CD4-positive, alpha-beta T cell treated with Interleukin-17A for 1 hour (primary cell): ENCODE results near the gene MYEF2.

ENCODE experiments used
- DNase-seq: peaks from one replicate; pipeline ENCODE4 v3.0.0-alpha.2; 2020

MYEF2 gene, protein sequence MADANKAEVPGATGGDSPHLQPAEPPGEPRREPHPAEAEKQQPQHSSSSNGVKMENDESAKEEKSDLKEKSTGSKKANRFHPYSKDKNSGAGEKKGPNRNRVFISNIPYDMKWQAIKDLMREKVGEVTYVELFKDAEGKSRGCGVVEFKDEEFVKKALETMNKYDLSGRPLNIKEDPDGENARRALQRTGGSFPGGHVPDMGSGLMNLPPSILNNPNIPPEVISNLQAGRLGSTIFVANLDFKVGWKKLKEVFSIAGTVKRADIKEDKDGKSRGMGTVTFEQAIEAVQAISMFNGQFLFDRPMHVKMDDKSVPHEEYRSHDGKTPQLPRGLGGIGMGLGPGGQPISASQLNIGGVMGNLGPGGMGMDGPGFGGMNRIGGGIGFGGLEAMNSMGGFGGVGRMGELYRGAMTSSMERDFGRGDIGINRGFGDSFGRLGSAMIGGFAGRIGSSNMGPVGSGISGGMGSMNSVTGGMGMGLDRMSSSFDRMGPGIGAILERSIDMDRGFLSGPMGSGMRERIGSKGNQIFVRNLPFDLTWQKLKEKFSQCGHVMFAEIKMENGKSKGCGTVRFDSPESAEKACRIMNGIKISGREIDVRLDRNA

DNA sequence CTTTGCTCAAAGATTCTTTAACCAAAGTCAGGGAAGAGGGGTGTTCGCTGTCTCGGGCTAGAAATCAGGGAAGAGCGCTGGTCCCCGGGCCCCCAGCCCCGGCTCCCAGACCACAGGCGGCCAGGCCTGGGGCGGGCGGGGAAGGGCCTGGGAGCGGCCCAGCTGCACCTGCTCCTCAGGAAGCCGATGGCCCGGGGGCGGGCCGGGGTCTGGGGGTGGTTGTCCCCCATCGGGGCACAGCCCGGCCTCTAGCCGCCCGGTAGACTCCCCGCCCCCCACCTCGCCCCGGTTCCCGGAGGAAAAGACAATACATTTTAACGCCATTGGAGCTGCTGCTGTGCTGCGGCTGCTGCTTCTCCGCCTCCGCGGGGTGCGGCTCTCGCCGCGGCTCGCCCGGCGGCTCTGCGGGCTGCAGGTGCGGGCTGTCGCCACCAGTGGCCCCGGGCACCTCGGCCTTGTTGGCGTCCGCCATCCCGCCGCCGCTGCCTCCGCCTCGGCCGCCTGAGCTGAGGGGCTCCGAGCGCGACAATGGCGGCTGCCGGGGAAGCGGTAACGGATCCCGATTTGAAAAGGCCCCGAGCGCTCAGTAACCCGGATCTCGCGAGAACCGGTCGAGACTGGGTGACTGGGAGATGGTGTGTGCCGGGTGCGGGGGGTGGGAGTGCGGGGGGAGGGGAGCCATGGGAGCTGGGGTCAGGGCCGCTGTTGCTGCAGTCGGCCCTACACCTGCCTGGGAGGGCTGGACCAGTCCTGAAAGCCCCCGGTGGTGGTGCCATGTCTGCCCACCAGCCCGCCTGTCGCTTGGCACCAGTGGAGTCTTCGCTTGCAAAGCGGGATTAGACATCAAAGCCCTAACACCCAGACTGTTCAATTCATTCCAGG is at the start of gene MYEF2:
Gene MYEF2, minus strand, starts transcription at position 530 of the 882 bp plus-strand sequence. Its CDS starts 58 bp downstream, at position 472.
- peak; percentile 76 for DNase-seq

GRCh38 chr15:48225771-48226170 is 47.7 kb upstream of the MYEF2 start:
- DNase-seq, result no peak

DNA sequence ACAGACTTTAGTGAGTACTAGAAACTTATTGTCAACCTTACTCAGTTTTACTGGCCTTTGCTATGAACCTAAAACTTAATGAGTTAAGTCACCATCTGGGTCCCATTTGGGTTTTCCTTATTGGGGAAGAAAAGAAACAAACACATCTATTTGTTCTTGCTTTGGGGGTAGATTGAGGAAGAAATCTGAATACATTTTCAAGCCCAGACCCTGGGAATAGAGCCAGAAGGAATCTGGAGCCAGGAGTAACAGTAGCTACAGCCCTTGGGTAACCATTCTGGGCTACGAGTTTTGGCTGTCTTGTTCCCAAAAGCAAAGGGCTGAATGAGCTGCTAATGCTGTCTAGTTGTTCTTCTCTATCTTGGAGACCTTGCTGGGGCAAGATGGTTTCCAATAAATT is 44.5 kb upstream of the MYEF2 start:
- DNase-seq, result no peak

DNA sequence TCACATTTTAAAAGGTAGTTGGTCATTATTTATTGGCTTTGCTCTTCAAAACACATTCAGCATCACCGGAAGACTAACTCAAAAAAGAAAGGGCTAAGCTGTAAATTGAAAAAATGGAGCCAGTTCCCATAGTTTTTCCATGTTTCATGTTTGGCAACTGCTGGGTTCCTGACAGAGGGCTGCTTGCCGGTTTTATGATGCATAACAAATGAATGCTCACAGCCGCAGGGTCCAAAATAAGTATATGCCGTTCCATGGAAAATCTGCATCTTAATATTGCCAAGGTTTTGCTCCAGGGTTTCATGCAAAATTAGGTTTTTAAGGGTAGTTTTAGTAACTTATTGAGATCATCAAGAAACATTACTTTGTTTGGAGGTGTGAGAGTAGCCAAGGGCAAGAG is 43.8 kb upstream of the MYEF2 start:
- DNase-seq, result no peak

GRCh38 chr15:48221261-48221660 is 43.2 kb upstream of the MYEF2 start:
- DNase-seq, result no peak

- DNase-seq, result no peak
These were observed 27.9 kb upstream of the MYEF2 start, which contains the start of gene SLC12A1 for GRCh38 chr15:48205981-48206380. Gene SLC12A1, plus strand, starts transcription at chr15:48206302. Its CDS starts 1,418 bp downstream, at chr15:48207720.

DNA sequence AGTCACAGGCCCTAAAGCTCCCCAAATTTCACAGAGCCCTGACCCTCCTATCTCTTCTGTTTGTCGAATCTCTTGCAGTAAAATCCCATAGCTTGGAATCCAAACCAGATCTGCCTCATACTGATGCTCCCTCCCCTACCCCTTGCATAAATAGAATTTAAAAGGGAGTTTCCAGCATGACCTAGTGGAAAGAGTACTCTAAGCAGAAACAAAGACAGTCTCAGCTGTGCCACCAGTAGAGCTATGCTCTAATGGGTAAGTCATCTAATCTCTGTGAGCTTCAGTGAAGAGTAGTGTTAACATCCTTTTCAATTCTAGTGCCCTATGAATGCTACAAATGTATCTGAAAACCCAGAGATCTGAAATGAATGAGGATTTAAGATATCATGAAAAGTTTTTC is 24.0 kb upstream of the MYEF2 start:
- no peak for DNase-seq

DNA sequence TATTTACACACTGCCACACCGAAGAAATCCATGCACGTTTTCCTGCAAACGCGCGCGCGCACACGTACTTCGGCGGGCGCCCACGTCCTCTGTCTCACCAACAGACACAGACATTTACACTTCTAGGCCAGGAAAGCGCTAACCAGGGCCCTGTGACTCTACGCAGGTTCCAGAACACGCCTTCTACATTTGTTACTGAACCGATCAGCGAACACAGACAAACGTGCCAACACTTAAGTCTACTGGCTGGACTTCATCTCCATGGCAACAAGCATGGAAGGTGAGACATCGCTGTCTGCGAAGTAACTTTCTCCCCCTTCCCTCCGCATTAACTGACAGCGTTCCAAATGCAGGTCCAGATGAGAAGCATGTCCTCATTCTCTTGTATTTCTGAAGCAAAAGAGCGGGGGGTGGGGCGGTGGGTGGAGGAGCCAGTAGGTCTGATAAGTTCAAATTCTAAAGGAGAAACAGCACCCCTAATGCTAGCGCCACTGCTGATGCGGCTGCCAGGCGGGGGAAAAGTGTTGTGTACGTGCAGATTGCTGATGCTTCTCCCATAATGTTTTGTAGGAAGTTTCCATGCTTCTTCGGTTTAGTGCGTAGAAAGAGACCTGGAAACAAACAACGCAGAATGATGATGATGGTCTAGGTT is 13.6 kb upstream of the MYEF2 start, which contains the start of gene CTXN2:
Gene CTXN2, plus strand, starts transcription at position 92 of the 652 bp plus-strand sequence. CDS start 9,636 bp downstream, outside the sequence.
- DNase-seq, result no peak

DNA sequence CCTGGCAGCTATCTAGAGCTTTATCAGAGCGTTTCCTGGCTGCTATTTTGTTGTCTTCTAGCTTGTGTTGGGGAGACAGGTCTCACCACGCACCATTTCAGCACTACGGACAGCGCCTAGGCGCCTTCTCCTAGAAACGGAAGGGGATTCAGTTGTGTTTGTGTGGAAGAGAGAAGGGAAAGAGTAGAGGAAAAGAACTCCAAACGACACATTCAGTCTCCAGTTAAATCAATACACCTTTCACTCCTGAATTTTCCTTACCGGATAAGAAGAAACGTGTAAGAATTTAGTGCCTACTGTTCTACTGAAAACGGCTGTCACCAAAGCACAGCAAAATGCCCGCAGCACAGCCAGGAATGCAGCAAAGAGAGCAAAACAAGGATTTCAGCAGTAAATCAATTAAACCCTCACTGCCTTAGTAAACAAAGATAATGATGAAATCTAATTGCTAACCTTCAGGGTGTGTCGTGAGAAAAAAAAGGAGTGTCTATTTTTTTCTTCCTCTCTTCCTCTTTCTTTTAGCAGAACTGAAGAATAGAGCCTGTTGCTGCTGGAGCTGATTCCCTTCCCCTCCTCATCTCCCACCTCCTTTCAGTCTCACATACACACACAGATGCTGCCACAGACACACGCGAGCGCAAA is 13.0 kb upstream of the MYEF2 start:
- peak; percentile 11 for DNase-seq

GRCh38 chr15:48186271-48186670 is 8.2 kb upstream of the MYEF2 start:
- DNase-seq, result no peak

- DNase-seq, result no peak
These were observed 7.4 kb upstream of the MYEF2 start for GRCh38 chr15:48185529-48185928.

GRCh38 chr15:48182749-48183148 is 4.7 kb upstream of the MYEF2 start:
- DNase-seq, result no peak

DNA sequence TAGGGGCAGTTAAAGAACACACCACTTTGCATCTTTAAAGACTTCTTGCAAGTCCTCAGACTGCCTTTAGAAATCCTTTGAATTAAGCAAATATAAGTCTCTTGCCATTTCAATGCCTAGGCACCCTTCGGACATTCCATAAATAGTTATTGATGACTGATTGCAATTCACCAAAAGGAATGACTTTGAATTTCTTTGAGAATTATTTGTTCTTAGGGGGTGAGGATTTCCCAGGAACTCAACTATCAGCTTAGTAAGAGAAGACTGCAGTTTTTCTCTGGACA is 495 bp upstream of the MYEF2 start:
- DNase-seq, result no peak

- DNase-seq, result peak; percentile 58
These were observed 721 bp downstream of the MYEF2 start for GRCh38 chr15:48177383-48177765.

GRCh38 chr15:48176957-48177356 is 1.1 kb downstream of the MYEF2 start:
- DNase-seq, result no peak

GRCh38 chr15:48176112-48176511 is 2.0 kb downstream of the MYEF2 start:
- no peak for DNase-seq

DNA sequence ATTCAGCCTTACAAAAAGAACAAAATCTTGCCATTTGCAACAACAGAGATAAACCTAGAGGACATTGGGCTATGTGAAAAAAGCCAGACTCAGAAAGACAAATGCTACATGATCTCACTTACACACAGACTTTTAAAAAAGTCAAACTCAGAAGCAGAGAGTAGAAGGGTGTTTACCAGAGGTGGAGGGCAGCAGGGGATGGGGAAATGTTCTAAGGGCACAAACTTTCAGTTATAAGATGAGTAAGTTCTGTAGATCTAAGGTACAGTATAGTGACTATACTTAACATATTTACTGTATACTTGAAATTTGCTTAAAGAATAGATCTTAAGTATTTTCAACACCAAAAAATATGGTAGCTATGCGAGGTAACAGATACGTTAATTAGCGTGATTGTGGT is 3.0 kb downstream of the MYEF2 start:
- DNase-seq, result no peak

GRCh38 chr15:48170981-48171380 is 7.1 kb downstream of the MYEF2 start:
- no peak for DNase-seq

DNA sequence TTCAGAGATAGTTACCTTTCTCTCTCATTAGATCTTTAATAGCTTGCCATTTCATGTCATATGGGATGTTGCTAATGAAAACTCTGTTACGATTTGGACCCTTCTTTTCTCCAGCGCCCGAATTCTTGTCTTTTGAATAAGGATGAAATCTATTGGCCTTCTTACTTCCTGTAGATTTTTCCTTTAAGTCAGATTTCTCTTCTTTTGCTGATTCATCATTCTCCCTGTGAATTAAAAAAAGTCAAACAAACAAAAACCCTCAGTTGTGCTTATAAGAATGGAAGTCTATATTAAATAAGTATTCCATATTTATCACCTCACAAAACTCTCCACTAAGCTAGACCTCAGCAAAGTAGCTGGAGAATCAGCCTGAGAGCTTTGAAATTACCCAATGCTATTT is 9.5 kb downstream of the MYEF2 start:
- no peak for DNase-seq

DNA sequence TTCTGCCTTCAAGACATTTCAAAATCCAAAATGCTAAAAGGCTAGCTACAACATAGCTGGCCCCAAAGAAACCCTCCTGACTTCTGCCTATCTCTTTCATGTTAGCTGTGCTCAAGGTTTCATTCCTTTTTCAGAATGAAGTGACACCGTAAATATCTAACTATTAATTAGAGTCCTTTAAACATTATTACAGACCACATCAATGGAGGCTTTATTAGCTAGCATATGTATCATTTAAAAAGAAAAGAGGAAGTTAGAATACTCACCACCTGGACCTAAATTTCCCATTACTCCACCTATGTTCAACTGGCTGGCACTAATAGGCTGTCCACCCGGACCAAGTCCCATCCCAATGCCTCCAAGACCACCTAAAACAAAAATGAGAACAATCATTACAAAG is 24.6 kb downstream of the MYEF2 start:
- no peak for DNase-seq

- DNase-seq, result no peak
These were observed 28.2 kb downstream of the MYEF2 start for GRCh38 chr15:48149858-48150257.

- no peak for DNase-seq
These were observed 30.7 kb downstream of the MYEF2 start for GRCh38 chr15:48147358-48147757.

- no peak for DNase-seq
These were observed 32.2 kb downstream of the MYEF2 start for GRCh38 chr15:48145923-48146322.
